H1 (cell line): ENCODE data around the gene OR7D2. TPM values are rescaled to one million over a fixed set of nuclear protein-coding genes. Genes with fewer than 3 reads are reported as not detected.

Source experiments
- GTF2F1 ChIP-seq: IDR thresholded peaks from 2 replicates; pipeline ENCODE4 v1.6.1; 2012; ENCODE audit warnings: low read depth, low read length, improper control_type of control experiment, borderline replicate concordance
- polyA plus RNA-seq, 7 experiments: library from polyadenylated mRNA; depleted of rRNA in 3 of 7; stranded (reverse) in 5 of 7; unstranded in 2 of 7; fragments of >200 nt in 5 of 7; fragments of 200-250 nt in 2 of 7; gene quantifications; 1 replicate in 5 of 7; 2 replicates in 1 of 7; 4 replicates in 1 of 7; pipeline versions ENCODE4 v1.2.1 to v1.2.3, GENCODE V29; 2011 to 2013; ENCODE audit warnings: missing spikeins in 2 of 7, mixed read lengths in 2 of 7
- total RNA-seq: library from RNA; stranded (reverse); fragmentation: NEBNext Ultra II Directional; extraction: Animal tissue kit (Norgen Biotek cat#: 25700); gene quantifications from 2 replicates; pipeline ENCODE4 v1.2.1, GENCODE V29; 2021

OR7D2 gene
- total and polyA plus RNA-seq, 2 of the 8 experiments (the other 6 are each of a cell fraction or from before 2014, with no cell fraction given), result 0.02 TPM; not detected in 1

DNA sequence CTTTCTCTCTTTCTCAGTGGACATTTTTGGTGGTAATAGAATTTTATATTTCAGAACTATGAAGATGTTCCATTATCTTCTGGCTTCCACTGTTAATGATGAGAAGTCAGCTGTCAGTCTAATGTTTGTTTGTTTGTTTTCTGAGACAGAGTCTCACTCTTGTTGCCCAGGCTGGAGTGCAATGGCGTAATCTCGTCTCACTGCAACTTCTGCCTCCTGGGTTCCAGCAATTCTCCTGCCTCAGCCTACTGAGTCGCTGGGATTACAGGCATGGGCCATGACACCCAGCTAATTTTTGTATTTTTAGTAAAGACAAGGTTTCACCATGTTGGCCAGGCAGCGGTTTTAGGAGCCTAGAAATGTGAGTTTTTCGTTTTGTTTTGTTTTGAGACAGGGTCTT, 33.9 kb upstream of the OR7D2 start (continued):
- TF ChIP-seq GTF2F1, result no peak
